Pancreas (tissue), 10 donors: Measurements from ENCODE around the gene NR2E3. TPM values are rescaled to one million over a fixed set of nuclear protein-coding genes. Genes with fewer than 3 reads are reported as not detected.

Source experiments
- ATAC-seq, 4 donors: fragments of 200-7000 bp; cut with Tn5 transposase; one replicate each; pipeline versions ENCODE4 v1.8.0 to v1.9.1; 2020; ENCODE audit warnings: mild to moderate bottlenecking in 4 of 4, moderate library complexity in 4 of 4
- DNase-seq, 6 donors: peaks; one replicate each; pipeline ENCODE4 v3.0.0-alpha.2; 2020
- FAIRE-seq: peaks from 2 replicates; lab custom pipeline; 2012; peaks lifted over from hg19 to GRCh38; lab: Jason Lieb, UNC
- H3K27ac ChIP-seq, 4 donors: fragments of 200-600 bp; sonication (generic); 1 replicate in 3 of 4; 2 replicates in 1 of 4; pipeline versions ENCODE4 v1.5.0 to v1.8.0; 2020
- H3K27me3 ChIP-seq, 4 donors: fragments of 200-600 bp; one replicate each; pipeline ENCODE4 v1.8.0; 2021
- H3K36me3 ChIP-seq, 3 donors: fragments of 200-600 bp; sonication (generic) in 1 of 3; one replicate each; pipeline versions ENCODE4 v1.5.0 to v1.8.0; 2020 to 2021
- H3K4me1 ChIP-seq, 3 donors: fragments of 200-600 bp; one replicate each; pipeline ENCODE4 v1.8.0; 2021
- H3K4me3 ChIP-seq, 4 donors: fragments of 200-600 bp; sonication (generic) in 2 of 4; one replicate each; pipeline versions ENCODE4 v1.5.0 to v1.8.0; 2020 to 2021
- H3K9me3 ChIP-seq, 4 donors: fragments of 200-600 bp; one replicate each; pipeline ENCODE4 v1.8.0; 2021
- WGBS, 2 donors: extraction: QIAGEN DNeasy Blood & Tissue Kit; methylation state at CpG; one replicate each; pipeline ENCODE4 v1.1.7; 2013; 5-methylcytosine and 5-hydroxymethylcytosine counted together
- intact Hi-C, 3 donors: fragments of 100-400 bp; cut with DNase I; formaldehyde crosslinking; loops; one replicate each; pipeline versions ENCODE4 v1.11.1 to v1.14.2; 2022
- polyA plus RNA-seq, 2 donors: library from polyadenylated mRNA; stranded (reverse); fragments of 200-250 nt; gene quantifications; one replicate each; pipeline ENCODE4 v1.2.3, GENCODE V29; 2013
- total RNA-seq, 6 donors: library from RNA; stranded (reverse); fragmentation: NEBNext Ultra II Directional in 4 of 6; extraction: Animal tissue kit (Norgen Biotek cat#: 25700) in 4 of 6; gene quantifications; one replicate each; pipeline versions ENCODE4 v1.2.1 to v1.2.4, GENCODE V29; 2021 to 2023
- TF ChIP-seq, protein P1 (sequence below), 4 donors: fragments of 200-600 bp; sonication (generic) in 3 of 4; IDR thresholded peaks; one replicate each; pipeline versions ENCODE4 v1.5.0 to v1.8.0; 2021; ENCODE audit warnings: antibody characterized with exemption in 4 of 4
- donor health status: healthy with polysubstance abuse.
- donor health status: DM: no; HTN: no; CAD: no; lungs with moderate emphysema.
- donor health status: DM: no; HTN: no; CAD: no.
- donor health status: control.
- donor health status: control.
- donor health status: Bipolar disorder and iron deficiency.
- donor health status: DM: yes; HTN: yes; CAD: no.
- donor health status: DM: no; HTN: no; CAD: no.
- donor health status: DM: no; HTN: no; CAD: no.
- donor health status: DM: yes; HTN: yes; CAD: no.

NR2E3 gene
- total and polyA plus RNA-seq, 8 donors: 0.19 to 0.80 (median 0.41) TPM; not detected in 1

DNA sequence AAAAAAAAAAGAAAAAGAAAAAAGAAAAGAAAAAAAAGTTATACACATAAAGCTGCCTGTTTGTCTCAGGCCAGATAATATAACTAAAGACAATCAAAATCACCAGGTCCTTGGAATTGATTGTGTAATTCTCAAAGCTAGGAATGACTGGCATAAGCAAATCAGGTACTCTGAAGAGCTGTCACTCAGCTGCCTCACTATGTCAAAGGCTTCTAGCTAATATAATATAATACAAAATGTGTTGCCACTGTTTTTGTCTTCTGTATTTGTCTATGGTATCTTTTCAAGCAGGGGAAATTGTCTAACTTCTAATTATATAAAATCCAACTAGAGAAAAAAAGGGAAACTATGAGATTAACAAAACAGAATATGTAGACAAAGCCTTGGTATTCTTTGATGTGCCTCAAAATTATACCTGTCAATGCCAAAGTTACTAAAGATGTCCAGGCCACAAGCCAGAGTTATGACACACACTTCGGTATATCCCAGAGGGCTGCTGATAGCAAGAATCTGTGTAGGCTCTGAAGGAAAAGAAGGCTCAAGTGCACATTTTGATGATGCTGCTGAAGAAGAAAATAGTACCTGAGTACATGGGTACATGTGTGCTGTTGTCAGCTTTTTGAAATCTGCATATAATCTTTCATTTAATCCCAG, 37.0 kb upstream of the NR2E3 start:
- Histone ChIP-seq H3K27ac (no peak overlapping the region), H3K4me1 (no peaks in the 10 kb centered on the region), H3K4me3 (no peak overlapping the region), H3K36me3 (no peaks in the 10 kb centered on the region), H3K9me3 (no peaks in the 10 kb centered on the region), H3K27me3 (no peaks in the 10 kb centered on the region)
- WGBS, 2 donors: 85 to 97% methylated on average over 1 of the region's 1 CpG
- no peak for DNase-seq
- ATAC-seq: no peak
- FAIRE-seq: no peak
- TF ChIP-seq, protein P1, sequence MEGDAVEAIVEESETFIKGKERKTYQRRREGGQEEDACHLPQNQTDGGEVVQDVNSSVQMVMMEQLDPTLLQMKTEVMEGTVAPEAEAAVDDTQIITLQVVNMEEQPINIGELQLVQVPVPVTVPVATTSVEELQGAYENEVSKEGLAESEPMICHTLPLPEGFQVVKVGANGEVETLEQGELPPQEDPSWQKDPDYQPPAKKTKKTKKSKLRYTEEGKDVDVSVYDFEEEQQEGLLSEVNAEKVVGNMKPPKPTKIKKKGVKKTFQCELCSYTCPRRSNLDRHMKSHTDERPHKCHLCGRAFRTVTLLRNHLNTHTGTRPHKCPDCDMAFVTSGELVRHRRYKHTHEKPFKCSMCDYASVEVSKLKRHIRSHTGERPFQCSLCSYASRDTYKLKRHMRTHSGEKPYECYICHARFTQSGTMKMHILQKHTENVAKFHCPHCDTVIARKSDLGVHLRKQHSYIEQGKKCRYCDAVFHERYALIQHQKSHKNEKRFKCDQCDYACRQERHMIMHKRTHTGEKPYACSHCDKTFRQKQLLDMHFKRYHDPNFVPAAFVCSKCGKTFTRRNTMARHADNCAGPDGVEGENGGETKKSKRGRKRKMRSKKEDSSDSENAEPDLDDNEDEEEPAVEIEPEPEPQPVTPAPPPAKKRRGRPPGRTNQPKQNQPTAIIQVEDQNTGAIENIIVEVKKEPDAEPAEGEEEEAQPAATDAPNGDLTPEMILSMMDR (IDR thresholded peaks at IDR 0.05): no peak
- intact Hi-C loops: loop anchor here in 1 of 3 donors (10.0 kb wide), 1 partner anchor 391 kb away; no protein-coding TSS in a partner anchor

DNA sequence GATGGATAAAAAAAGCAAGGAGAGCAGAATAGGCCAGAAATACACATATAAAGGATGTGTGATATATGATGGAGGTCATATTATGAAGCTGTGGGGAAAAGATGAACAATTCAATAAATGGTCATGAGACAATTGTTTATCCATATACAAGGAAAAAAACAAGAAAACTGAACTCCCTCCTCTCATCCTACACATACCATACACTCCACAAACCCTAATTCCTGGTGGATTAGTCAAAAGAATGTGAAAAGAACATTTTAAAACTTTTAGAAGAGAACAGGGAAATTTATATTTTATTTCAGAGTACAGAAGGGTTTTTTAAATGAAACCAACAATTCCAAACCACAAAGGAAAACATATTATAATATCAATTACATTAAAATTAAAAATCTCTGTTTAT, 34.5 kb upstream of the NR2E3 start:
- FAIRE-seq (no peak), ATAC-seq (no peak), DNase-seq (no peak)
- H3K4me1 ChIP-seq: no peaks in the 10 kb centered on the region
- H3K27ac ChIP-seq: no peak overlapping the region
- H3K27me3 ChIP-seq: no peaks in the 10 kb centered on the region
- H3K9me3 ChIP-seq: no peaks in the 10 kb centered on the region
- intact Hi-C loops: loop anchor here in 1 of 3 donors (10.0 kb wide), 1 partner anchor 389 kb away; no protein-coding TSS in a partner anchor
- TF ChIP-seq, protein P1 (IDR thresholded peaks at IDR 0.05): no peak
- H3K36me3 ChIP-seq: no peaks in the 10 kb centered on the region
- no peak overlapping the region for H3K4me3 ChIP-seq

DNA sequence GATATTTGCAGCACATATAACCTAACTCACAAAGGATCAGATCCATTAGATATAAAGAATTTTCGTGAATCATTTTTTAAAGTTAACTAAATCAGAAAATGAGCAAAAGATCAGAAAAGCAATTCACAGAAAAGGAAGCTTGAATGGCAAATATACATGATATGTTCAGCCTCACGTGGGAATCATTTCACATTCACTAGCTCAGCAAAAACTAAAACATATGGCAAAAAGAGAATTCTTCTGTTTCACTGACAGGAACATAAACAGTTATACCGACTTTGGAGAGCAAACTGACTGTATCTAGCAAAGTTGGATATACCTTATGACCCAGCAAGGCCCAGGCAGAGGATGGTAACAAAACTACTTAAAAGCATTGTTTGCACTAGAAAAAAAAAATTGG, 34.0 kb upstream of the NR2E3 start:
- H3K27ac ChIP-seq: no peak overlapping the region
- H3K27me3 ChIP-seq: no peaks in the 10 kb centered on the region
- no peaks in the 10 kb centered on the region for H3K9me3 ChIP-seq
- TF ChIP-seq, protein P1 (IDR thresholded peaks at IDR 0.05): no peak
- ATAC-seq: no peak
- no peak for FAIRE-seq
- no peaks in the 10 kb centered on the region for H3K36me3 ChIP-seq
- WGBS, 2 donors: 56% methylated on average over 3 of the region's 3 CpGs
- intact Hi-C loops: loop anchor here in 1 of 3 donors (10.0 kb wide), 1 partner anchor 388 kb away; no protein-coding TSS in a partner anchor
- no peak for DNase-seq
- no peak overlapping the region for H3K4me3 ChIP-seq
- H3K4me1 ChIP-seq: no peaks in the 10 kb centered on the region

DNA sequence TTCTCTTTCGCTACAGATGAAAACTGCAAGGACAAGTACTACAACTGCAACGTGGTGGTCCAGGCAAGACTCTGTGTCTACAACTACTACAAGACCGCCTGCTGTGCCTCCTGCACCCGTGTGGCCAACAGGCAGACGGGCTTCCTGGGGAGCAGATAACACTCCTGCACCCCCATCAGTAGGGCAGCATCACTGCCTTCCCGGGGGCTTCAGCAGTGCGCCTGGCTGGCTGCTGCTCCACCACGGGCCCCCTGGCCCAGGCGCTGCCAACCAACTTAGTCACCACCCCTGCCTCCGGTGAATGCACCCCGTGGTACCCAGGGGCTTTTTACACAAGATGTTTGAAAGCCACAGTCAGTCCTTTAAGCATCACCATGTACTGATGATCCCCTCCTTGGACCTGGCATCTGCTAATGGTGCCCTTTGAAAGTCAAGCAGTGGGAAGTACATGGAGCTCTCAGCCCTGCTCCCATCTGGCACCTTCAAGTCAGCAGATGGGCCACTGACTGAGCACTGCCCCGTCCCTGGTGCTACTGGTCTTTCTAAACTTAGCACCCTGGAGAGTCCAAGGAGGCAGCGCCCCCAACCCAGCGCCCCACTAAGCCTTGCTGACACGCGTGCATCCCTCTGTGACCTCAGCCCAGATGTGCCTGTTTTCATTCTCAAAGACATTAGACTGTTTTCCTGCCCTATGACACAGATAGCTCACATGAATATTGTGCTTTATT, 33.0 kb upstream of the NR2E3 start:
- TF ChIP-seq, protein P1 (IDR thresholded peaks at IDR 0.05): no peak
- Histone ChIP-seq H3K27ac (no peak overlapping the region), H3K4me3 (no peak overlapping the region), H3K9me3 (no peaks in the 10 kb centered on the region), H3K4me1 (no peaks in the 10 kb centered on the region), H3K36me3 (no peaks in the 10 kb centered on the region), H3K27me3 (no peaks in the 10 kb centered on the region)
- intact Hi-C loops: loop anchor here in 1 of 3 donors (10.0 kb wide), 1 partner anchor 387 kb away; no protein-coding TSS in a partner anchor
- no peak for ATAC-seq
- 71 to 81% methylated on average over 16 of the region's 16 CpGs for WGBS, 2 donors
- no peak for DNase-seq
- FAIRE-seq: no peak
